HL-60 (cell line): ENCODE data around the gene FHL5.

Source experiments
- DNase-seq, 2 experiments: peaks; one replicate each; pipeline ENCODE4 v3.0.0-alpha.2; 2010 to 2020; ENCODE audit warnings: low read depth in 1 of 2, low spot score in 1 of 2
- H3K27ac ChIP-seq: fragments of 250-450 bp; sonication (Bioruptor Pico); replicated peaks from 2 replicates; pipeline ENCODE4 v1.5.1; 2020; ENCODE audit warnings: mild to moderate bottlenecking, moderate library complexity
- H3K27me3 ChIP-seq: fragments of 250-450 bp; sonication (Bioruptor Pico); 2 replicates; pipeline ENCODE4 v1.5.1; 2021; ENCODE audit warnings: mild to moderate bottlenecking, moderate library complexity; ENCODE audit not compliant: insufficient read depth, poor library complexity, severe bottlenecking
- H3K4me3 ChIP-seq: replicated peaks from 2 replicates; pipeline ENCODE4 v1.5.1; 2011; ENCODE audit warnings: mild to moderate bottlenecking, control low read depth, low read length; ENCODE audit not compliant: insufficient read depth
- GABPA ChIP-seq: IDR thresholded peaks from 2 replicates; pipeline ENCODE4 v1.6.1; 2012; ENCODE audit warnings: low read depth
- POLR2AphosphoS5 ChIP-seq: IDR thresholded peaks from 2 replicates; pipeline ENCODE4 v1.6.1; 2012; ENCODE audit warnings: low read depth
- SPI1 ChIP-seq: IDR thresholded peaks from 2 replicates; pipeline ENCODE4 v1.6.1; 2012; ENCODE audit warnings: low read depth, mild to moderate bottlenecking, borderline replicate concordance
- TF ChIP-seq, protein P1 (sequence below): IDR thresholded peaks from 2 replicates; pipeline ENCODE4 v1.6.1; 2012; ENCODE audit warnings: low read depth; ENCODE audit not compliant: insufficient replicate concordance
- TF ChIP-seq, protein P2 (sequence below): IDR thresholded peaks from one replicate; pipeline ENCODE4 v1.5.1; 2011; ENCODE audit warnings: low read length, control low read depth, inconsistent platforms; ENCODE audit not compliant: insufficient read depth

Gene FHL5

DNA sequence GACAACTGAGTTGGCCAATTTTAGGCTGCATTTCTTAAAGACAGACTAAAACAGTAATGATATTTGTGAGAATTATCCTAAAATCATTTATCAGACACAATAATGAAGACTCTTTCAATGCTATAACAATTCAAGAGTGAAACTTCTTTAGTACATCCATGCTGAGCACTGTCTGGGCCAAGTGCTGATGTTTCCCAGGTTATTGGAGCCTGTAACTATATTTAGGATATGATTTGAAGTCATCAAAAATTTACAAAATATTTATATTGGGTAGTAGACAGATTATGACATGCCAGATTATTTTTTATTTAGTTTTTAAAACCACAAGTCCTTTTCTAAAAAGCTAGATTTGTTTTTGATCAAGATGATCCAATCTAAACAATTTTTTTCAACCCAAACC, 45.1 kb downstream of the FHL5 start:
- DNase-seq, result no peak
- Histone ChIP-seq H3K4me3 (no peak overlapping the region), H3K27ac (no peak overlapping the region), H3K27me3 (no peaks in the 10 kb centered on the region)
- no peak for TF ChIP-seq GABPA
- no peak for TF ChIP-seq POLR2AphosphoS5
- TF ChIP-seq, protein P1, sequence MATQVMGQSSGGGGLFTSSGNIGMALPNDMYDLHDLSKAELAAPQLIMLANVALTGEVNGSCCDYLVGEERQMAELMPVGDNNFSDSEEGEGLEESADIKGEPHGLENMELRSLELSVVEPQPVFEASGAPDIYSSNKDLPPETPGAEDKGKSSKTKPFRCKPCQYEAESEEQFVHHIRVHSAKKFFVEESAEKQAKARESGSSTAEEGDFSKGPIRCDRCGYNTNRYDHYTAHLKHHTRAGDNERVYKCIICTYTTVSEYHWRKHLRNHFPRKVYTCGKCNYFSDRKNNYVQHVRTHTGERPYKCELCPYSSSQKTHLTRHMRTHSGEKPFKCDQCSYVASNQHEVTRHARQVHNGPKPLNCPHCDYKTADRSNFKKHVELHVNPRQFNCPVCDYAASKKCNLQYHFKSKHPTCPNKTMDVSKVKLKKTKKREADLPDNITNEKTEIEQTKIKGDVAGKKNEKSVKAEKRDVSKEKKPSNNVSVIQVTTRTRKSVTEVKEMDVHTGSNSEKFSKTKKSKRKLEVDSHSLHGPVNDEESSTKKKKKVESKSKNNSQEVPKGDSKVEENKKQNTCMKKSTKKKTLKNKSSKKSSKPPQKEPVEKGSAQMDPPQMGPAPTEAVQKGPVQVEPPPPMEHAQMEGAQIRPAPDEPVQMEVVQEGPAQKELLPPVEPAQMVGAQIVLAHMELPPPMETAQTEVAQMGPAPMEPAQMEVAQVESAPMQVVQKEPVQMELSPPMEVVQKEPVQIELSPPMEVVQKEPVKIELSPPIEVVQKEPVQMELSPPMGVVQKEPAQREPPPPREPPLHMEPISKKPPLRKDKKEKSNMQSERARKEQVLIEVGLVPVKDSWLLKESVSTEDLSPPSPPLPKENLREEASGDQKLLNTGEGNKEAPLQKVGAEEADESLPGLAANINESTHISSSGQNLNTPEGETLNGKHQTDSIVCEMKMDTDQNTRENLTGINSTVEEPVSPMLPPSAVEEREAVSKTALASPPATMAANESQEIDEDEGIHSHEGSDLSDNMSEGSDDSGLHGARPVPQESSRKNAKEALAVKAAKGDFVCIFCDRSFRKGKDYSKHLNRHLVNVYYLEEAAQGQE, result no peak
- TF ChIP-seq, protein P2, sequence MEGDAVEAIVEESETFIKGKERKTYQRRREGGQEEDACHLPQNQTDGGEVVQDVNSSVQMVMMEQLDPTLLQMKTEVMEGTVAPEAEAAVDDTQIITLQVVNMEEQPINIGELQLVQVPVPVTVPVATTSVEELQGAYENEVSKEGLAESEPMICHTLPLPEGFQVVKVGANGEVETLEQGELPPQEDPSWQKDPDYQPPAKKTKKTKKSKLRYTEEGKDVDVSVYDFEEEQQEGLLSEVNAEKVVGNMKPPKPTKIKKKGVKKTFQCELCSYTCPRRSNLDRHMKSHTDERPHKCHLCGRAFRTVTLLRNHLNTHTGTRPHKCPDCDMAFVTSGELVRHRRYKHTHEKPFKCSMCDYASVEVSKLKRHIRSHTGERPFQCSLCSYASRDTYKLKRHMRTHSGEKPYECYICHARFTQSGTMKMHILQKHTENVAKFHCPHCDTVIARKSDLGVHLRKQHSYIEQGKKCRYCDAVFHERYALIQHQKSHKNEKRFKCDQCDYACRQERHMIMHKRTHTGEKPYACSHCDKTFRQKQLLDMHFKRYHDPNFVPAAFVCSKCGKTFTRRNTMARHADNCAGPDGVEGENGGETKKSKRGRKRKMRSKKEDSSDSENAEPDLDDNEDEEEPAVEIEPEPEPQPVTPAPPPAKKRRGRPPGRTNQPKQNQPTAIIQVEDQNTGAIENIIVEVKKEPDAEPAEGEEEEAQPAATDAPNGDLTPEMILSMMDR, result no peak
- no peak for TF ChIP-seq SPI1

GRCh38 chr6:96610019-96610418, 47.1 kb downstream of the FHL5 start:
- Histone ChIP-seq H3K27me3 (no peaks in the 10 kb centered on the region), H3K27ac (no peak overlapping the region), H3K4me3 (no peak overlapping the region)
- no peak for DNase-seq
- TF ChIP-seq SPI1 (no peak), POLR2AphosphoS5 (no peak), GABPA (no peak)
- TF ChIP-seq, protein P1, result no peak
- TF ChIP-seq, protein P2, result no peak

GRCh38 chr6:96611342-96611991, 48.5 kb downstream of the FHL5 start:
- no peaks in the 10 kb centered on the region for H3K27me3 ChIP-seq
- no peak for DNase-seq
- TF ChIP-seq SPI1, result no peak
- TF ChIP-seq, protein P2, result no peak
- no peak for TF ChIP-seq POLR2AphosphoS5
- no peak for TF ChIP-seq GABPA
- TF ChIP-seq, protein P1, result no peak
- no peak overlapping the region for H3K27ac ChIP-seq
- no peak overlapping the region for H3K4me3 ChIP-seq
